GM20431 (cell line): Measurements from ENCODE around the gene OR10A4.
"Not testable (repeated sequence)": the region's sequence is repeated elsewhere in the genome, so short reads cannot be mapped to it uniquely, and the experiment has no call there.

Experiments
- in situ Hi-C: fragments of 300-500 bp; cut with MseI, MboI; formaldehyde crosslinking; loops from one replicate; pipeline ENCODE4 v1.15.0; 2020; ENCODE audit warnings: low sequenced_read_pairs; ENCODE audit not compliant: unreplicated experiment

OR10A4 gene

DNA sequence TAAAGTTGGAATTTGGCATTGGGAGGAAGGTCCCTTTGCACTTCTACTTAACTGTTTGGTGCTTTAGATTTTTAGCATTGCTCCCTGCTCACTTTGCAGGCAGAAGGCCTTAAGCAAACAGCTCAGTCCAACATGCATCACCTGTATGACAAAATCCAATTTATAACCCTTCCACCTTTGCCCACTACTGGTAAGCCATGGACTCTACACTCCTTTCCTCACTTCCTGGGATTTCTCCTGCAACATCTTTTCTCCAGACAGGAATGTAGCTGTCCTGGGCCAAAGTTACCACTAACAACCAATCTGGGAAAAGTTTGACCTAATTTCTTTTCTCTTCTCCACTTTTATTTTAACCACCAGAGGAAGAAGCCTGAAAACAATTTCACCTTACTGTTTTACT lies 17.7 kb downstream of the OR10A4 start:
- in situ Hi-C loops: no loop called here

GRCh38 chr11:6895010-6895409 lies 18.6 kb downstream of the OR10A4 start:
- in situ Hi-C loops: no loop called here

GRCh38 chr11:6898911-6899310 lies 22.5 kb downstream of the OR10A4 start:
- in situ Hi-C loops: no loop called here

DNA sequence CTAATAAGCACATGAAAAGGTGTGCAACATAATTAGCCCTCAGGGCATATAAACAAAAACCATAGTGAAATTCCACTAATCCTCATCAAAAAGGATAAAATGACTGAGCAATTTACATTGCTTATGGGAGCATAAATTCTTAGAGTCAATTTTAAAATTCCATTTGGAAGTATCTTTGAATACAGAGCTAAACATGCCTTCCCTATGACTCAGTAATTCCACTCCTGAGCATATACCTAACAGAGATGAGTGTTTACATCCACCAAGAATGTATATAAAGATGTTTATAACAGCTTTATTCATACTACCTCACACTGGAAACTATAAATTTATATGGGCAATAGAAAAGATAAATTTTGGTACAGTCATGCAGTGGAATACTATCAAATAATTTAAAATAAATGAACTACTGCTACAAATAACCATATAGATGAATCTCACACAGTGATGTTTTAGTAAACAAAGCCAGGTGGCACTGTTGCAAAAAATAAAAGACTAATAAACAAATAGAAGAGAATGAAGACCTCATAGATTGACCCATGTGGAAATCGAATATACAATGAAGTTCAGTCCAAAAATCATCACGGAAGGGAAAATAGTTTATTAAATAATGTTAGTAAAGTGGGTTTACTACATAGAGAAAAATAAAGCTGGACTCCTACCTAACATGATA lies 24.0 kb downstream of the OR10A4 start:
- in situ Hi-C loops: no loop called here

- in situ Hi-C loops: not testable (repeated sequence)
Observed at GRCh38 chr11:6904804-6905203, 28.4 kb downstream of the OR10A4 start.

GRCh38 chr11:6911378-6911777 lies 35.0 kb downstream of the OR10A4 start:
- in situ Hi-C loops: no loop called here

DNA sequence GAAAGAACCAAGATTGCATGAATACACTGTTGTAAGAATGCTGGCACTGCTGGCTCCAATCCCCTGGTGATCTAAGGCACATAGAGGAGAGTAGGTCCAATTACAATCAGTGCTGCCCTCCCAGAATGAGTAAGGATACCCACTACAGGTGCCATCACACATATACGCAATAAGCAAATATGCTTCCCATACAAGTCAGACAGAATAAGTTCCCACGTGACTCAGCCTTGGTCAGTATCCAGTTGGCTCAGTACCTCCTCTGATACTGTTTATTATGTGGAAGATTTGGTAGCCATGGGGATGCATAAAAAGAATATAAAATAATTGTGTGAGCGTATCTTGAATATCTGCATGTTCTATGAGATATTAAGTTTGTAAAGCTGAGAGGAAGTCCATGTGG lies 35.5 kb downstream of the OR10A4 start:
- in situ Hi-C loops: no loop called here

- in situ Hi-C loops: no loop called here
Observed at GRCh38 chr11:6919698-6920097, 43.3 kb downstream of the OR10A4 start.

- in situ Hi-C loops: no loop called here
Observed at GRCh38 chr11:6920702-6921101, 44.3 kb downstream of the OR10A4 start, which contains the start of gene OR2D3. OR2D3 (plus strand) TSS chr11:6921002; CDS start chr11:6921002, 0 bp downstream.

GRCh38 chr11:6925007-6925577 lies 48.7 kb downstream of the OR10A4 start:
- in situ Hi-C loops: no loop called here

DNA sequence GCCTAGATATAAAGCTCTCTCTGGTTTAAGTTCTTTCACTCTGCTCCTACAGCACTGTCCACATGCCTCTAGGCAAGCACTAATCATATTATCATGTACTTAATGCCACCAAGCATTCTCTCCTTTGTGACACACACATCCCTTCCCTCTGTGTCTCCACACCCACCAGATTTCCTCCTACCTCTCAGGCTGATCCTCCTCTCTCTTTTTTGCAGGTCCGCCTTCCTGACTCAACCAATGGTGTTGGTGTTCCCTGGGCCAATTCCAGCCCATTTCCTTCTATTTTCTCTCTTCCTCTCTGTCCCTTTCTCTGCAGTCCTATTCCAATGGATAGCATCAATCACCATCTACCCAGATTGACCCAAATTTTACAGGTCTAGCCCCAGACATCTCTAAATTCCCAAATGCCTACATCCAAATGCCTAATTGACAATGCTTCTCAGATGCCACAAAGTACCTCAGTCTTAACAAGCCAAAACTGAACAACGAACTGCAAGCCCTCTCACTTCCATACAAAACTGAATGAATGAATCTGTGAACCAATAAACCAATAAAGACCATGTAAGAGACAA lies 49.3 kb downstream of the OR10A4 start:
- in situ Hi-C loops: no loop called here

GRCh38 chr11:6926208-6927029 lies 50.0 kb downstream of the OR10A4 start, which contains the start of gene ZNF215:
ZNF215 (plus strand) TSS chr11:6926426; CDS start chr11:6932273, 5,847 bp downstream.
- in situ Hi-C loops: no loop called here

GRCh38 chr11:6927030-6927617 lies 50.7 kb downstream of the OR10A4 start:
- in situ Hi-C loops: no loop called here
